HS-5 (cell line): ENCODE results near the gene OGFR.
A peak's percentile ranks its signal among the peaks of the same experiment; 100 is the strongest.

Source experiments
- DNase-seq: peaks from one replicate; pipeline ENCODE4 v3.0.0-alpha.2; 2012; ENCODE audit warnings: low read depth

Gene OGFR

GRCh38 chr20:62861726-62862336, 57.2 kb downstream of the OGFR start, which contains the start of gene TCFL5:
TCFL5 (minus strand) TSS chr20:62861822; CDS start chr20:62861670, 152 bp downstream.
- peak; percentile 34 for DNase-seq
